ENCODE data around the gene TENM3. TPM values are rescaled to one million over a fixed set of nuclear protein-coding genes. Genes with fewer than 3 reads are reported as not detected.
A peak's percentile ranks its signal among the peaks of the same experiment; 100 is the strongest.
"Not testable (repeated sequence)": the region's sequence is repeated elsewhere in the genome, so short reads cannot be mapped to it uniquely, and the experiment has no call there.

Gene TENM3
- polyA plus RNA-seq, 4 donors: 15.3 to 18.0 (median 17.9) TPM

GRCh38 chr4:182800216-182800515 lies 557.0 kb downstream of the TENM3 start:
- no peak for DNase-seq (ENCODE audit: low read depth in 4 of 4, low spot score in 3 of 4)

GRCh38 chr4:182801636-182802035 lies 558.4 kb downstream of the TENM3 start:
- no peak for DNase-seq (ENCODE audit: low read depth in 4 of 4, low spot score in 3 of 4)

GRCh38 chr4:182802621-182803020 lies 559.4 kb downstream of the TENM3 start:
- no peak for DNase-seq (ENCODE audit: low read depth in 4 of 4, low spot score in 3 of 4)

- no peak for DNase-seq (ENCODE audit: low read depth in 4 of 4, low spot score in 3 of 4)
Observed at GRCh38 chr4:182803235-182803634, 560.0 kb downstream of the TENM3 start.

GRCh38 chr4:182804131-182804530 lies 560.9 kb downstream of the TENM3 start:
- no peak for DNase-seq (ENCODE audit: low read depth in 4 of 4, low spot score in 3 of 4)

GRCh38 chr4:182805321-182805720 lies 562.1 kb downstream of the TENM3 start:
- DNase-seq (ENCODE audit: low read depth in 4 of 4, low spot score in 3 of 4): no peak

- no peak for DNase-seq (ENCODE audit: low read depth in 4 of 4, low spot score in 3 of 4)
Observed at GRCh38 chr4:182805750-182806149, 562.5 kb downstream of the TENM3 start.

- DNase-seq (ENCODE audit: low read depth in 4 of 4, low spot score in 3 of 4): peak in 3 of 4 donors; percentile 71 to 85 (median 72)
Observed at GRCh38 chr4:182806259-182807252, 563.4 kb downstream of the TENM3 start.

GRCh38 chr4:182807346-182807745 lies 564.1 kb downstream of the TENM3 start:
- DNase-seq (ENCODE audit: low read depth in 4 of 4, low spot score in 3 of 4): no peak

- DNase-seq (ENCODE audit: low read depth in 4 of 4, low spot score in 3 of 4): no peak
Observed at GRCh38 chr4:182807767-182808548, 564.8 kb downstream of the TENM3 start.

- no peak for DNase-seq (ENCODE audit: low read depth in 4 of 4, low spot score in 3 of 4)
Observed at GRCh38 chr4:182808673-182809416, 565.6 kb downstream of the TENM3 start.

- DNase-seq (ENCODE audit: low read depth in 4 of 4, low spot score in 3 of 4): no peak
Observed at GRCh38 chr4:182809417-182810102, 566.4 kb downstream of the TENM3 start.

GRCh38 chr4:182810103-182810615 lies 567.0 kb downstream of the TENM3 start:
- no peak for DNase-seq (ENCODE audit: low read depth in 4 of 4, low spot score in 3 of 4)

- no peak for DNase-seq (ENCODE audit: low read depth in 4 of 4, low spot score in 3 of 4)
Observed at GRCh38 chr4:182812916-182813315, 569.7 kb downstream of the TENM3 start.

- DNase-seq (ENCODE audit: low read depth in 4 of 4, low spot score in 3 of 4): not testable (repeated sequence)
Observed at GRCh38 chr4:182814065-182814464, 570.9 kb downstream of the TENM3 start.

GRCh38 chr4:182818926-182819730 lies 575.9 kb downstream of the TENM3 start:
- no peak for DNase-seq (ENCODE audit: low read depth in 4 of 4, low spot score in 3 of 4)

- no peak for DNase-seq (ENCODE audit: low read depth in 4 of 4, low spot score in 3 of 4)
Observed at GRCh38 chr4:182819751-182820150, 576.5 kb downstream of the TENM3 start.

GRCh38 chr4:182822554-182822953 lies 579.4 kb downstream of the TENM3 start:
- DNase-seq (ENCODE audit: low read depth in 4 of 4, low spot score in 3 of 4): no peak

GRCh38 chr4:182823576-182823975 lies 580.4 kb downstream of the TENM3 start:
- no peak for DNase-seq (ENCODE audit: low read depth in 4 of 4, low spot score in 3 of 4)

Measured in right renal pelvis (tissue), 4 donors.